ENCODE results near the gene SLC17A5. TPM values are rescaled to one million over a fixed set of nuclear protein-coding genes. Genes with fewer than 3 reads are reported as not detected.

SLC17A5 gene
- total RNA-seq, 4 donors from 2014 or later: 96.3 to 184 (median 159) TPM

DNA sequence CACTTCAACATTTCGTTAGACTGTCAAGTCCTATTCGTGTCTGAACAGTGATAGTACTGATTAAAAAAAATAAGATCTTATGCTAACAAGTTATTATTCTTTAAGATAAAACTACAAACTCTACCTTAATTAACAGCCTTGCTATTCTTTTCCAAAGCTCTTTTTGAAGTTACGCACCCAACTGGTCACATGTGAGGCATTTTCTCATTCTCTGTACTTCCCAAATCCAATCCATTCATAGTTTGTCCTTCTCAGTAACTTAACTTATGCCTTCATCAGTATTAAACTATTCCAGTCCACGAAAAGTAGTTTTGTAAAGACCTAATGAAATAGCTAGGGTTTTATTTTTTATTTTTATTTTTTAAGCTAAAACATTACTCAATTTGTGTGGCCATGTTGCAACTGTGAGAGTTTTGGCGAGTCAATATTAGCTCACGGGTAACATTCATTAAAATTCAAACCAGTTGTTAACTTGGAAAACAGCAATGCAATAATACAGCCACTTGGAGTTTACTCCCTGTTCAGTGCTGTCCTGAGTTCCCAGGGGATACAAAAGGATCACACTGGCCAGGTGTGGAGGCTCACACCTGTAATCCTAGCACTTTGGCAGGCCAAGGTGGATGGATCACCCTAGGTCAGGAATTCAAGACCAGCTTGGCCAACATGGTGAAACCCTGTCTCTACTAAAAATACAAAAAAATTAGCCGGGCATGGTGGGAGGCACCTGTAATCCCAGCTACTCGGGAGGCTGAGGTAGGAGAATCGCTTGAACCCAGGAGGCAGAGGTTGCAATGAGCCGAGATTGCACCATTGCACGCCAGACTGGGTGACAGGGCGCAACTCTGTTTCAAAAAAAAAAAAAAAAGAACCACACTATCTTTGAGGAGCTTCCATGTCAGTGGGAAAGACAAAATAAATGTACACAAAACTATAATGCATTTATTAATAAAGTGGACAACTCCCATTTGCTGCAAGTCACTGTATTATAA is 105.0 kb downstream of the SLC17A5 start:
- DNase-seq: no peak
- no peak for TF ChIP-seq CTCF (IDR thresholded peaks at IDR 0.05)
- no peak for TF ChIP-seq POLR2A (IDR thresholded peaks at IDR 0.05)
- Histone ChIP-seq H3K4me3 (replicated peaks in 1 of 3) (no peak overlapping the region), H3K27ac (no peak overlapping the region), H3K4me1 (no peaks in the 10 kb centered on the region), H3K27me3 (no peaks in the 10 kb centered on the region), H3K9me3 (no peaks in the 10 kb centered on the region), H3K36me3 (no peaks in the 10 kb centered on the region)
- 85 to 89% methylated on average over 12 of the region's 12 CpGs for WGBS, 2 donors
- intact Hi-C loops (cut with DNase I): no loop called here

DNA sequence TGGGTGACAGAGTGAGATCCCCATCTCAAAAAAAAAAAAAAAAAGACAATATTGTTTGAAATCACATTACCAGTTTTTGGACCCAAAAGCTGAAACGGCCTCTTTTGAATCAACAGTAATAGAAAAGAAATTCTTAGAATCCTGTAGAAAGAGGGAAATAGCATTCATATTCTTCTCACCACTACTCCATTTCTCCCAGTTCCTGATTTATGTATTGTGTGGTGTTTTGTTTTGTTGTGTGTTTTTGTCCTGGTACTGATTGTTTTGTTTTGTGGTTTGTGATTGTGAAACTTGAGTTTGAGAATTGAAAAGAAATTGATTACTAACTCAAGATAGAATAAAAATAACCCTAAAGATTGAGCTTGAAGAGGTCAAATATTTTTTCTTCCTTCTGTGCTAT is 106.8 kb downstream of the SLC17A5 start:
- 88 to 95% methylated on average over 1 of the region's 1 CpG for WGBS, 2 donors
- Histone ChIP-seq H3K27ac (no peak overlapping the region), H3K27me3 (no peaks in the 10 kb centered on the region), H3K4me3 (replicated peaks in 1 of 3) (no peak overlapping the region), H3K9me3 (no peaks in the 10 kb centered on the region), H3K36me3 (no peaks in the 10 kb centered on the region), H3K4me1 (no peaks in the 10 kb centered on the region)
- no peak for DNase-seq
- intact Hi-C loops (cut with DNase I): no loop called here
- TF ChIP-seq CTCF (IDR thresholded peaks at IDR 0.05) (no peak), POLR2A (IDR thresholded peaks at IDR 0.05) (no peak)

Small RNA genes lying within 50 kb of the gene (small RNA-seq; reads per million reads assigned to genes)
- gene RPS27P15: not detected

Other genes with a start within 250 kb of the SLC17A5 start
- gene CGAS, start 201.7 kb downstream of the SLC17A5 start, total RNA-seq: 1 to 10 TPM; 2.5 to 6.2 (median 4.4) TPM
- gene MTO1, start 192.3 kb downstream of the SLC17A5 start, total RNA-seq: 10 to 100 TPM; 29.4 to 46.4 (median 30.6) TPM
- gene EEF1A1, start 133.0 kb downstream of the SLC17A5 start, total RNA-seq: over 10,000 TPM in 2 of 4 donors, 1,000 to 10,000 TPM in 2; 9,141 to 11,705 (median 10,644) TPM
- gene CD109, start 42.2 kb upstream of the SLC17A5 start, total RNA-seq: 1 to 10 TPM; 2.2 to 6.2 (median 4.3) TPM